ENCODE data around the gene IQSEC1. TPM values are rescaled to one million over a fixed set of nuclear protein-coding genes. Genes with fewer than 3 reads are reported as not detected.
A peak's percentile ranks its signal among the peaks of the same experiment; 100 is the strongest.

The IQSEC1 gene
- total and polyA plus RNA-seq, 2 experiments from 2014 or later, result 8.0 to 51.9 TPM

DNA sequence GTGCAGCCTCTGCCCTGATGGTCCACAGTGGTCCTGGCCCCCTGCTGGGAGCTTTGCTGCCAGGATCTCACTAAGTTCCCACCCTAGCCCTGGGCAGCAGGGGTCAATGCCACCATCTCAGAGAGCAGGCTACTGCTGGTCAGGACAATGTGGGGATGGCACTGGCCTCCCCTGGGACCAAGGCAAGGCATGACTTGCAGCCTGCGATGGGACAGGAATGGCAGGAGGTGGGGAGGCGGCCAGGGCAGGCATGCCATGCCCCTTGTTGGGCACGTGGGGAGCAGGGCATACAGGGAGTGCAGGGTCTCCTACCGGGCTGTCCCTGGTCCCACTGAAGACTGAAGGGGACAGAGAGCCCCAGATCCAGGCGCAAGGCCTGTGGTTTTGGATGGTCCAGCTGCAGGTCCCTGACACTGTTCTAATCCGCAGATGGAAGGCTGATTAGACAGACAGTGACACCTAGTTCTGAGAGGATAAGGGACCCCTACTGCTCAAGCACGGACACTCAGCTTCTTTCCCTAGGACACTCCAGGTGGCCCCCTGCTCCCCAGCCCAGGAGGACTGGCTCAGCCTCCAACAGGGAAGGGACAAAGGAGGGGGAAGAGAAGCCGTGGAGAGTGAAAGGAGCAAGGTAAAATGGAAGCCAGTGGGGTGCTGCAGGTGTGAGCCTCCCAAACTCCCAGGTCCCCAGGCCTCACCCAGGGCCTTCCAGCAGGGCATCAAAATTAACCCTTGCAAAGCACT is 162.7 kb downstream of the IQSEC1 start:
- H3K27ac Mint-ChIP-seq, result no peak overlapping the region
- H3K27me3 Mint-ChIP-seq (ENCODE audit: insufficient read depth, low read depth, poor library complexity), result peaks cover 13% of the 10 kb centered on the region

More for the DNA sequence above, 162.7 kb downstream of the IQSEC1 start:
- Histone ChIP-seq H3K4me1 (ENCODE audit: insufficient read depth) (no peaks in the 10 kb centered on the region), H3K79me2 (replicated peaks; ENCODE audit: insufficient read depth) (no peaks in the 10 kb centered on the region), H4K20me1 (replicated peaks; ENCODE audit: insufficient read depth) (no peaks in the 10 kb centered on the region), H3K27me3 (ENCODE audit: insufficient read depth) (no peaks in the 10 kb centered on the region), H3K9me2 (ENCODE audit: insufficient read depth) (no peaks in the 10 kb centered on the region), H3K36me3 (ENCODE audit: insufficient read depth) (no peaks in the 10 kb centered on the region; the same call in 1 of the 2 replicates), H3K27ac (ENCODE audit: low read depth) (no peak overlapping the region), H3K4me2 (no peak overlapping the region), H3K4me3 (no peak overlapping the region), H3F3A (replicated peaks; ENCODE audit: low read depth) (no peaks in the 10 kb centered on the region), H2AFZ (no peak overlapping the region)
- Mint-ChIP-seq H3K4me1 (0 out of 3 replicates have a peak, but pooled peaks cover 2% of the 10 kb centered on the region), H3K36me3 (ENCODE audit: low read depth) (peaks cover 41% of the 10 kb centered on the region), H3K9me3 (no peaks in the 10 kb centered on the region), H3K4me3 (no peak overlapping the region)
- no peak for DNase-seq (ENCODE audit: low spot score)
- TF ChIP-seq NANOG (IDR thresholded peaks at IDR 0.05; ENCODE audit: borderline replicate concordance) (no peak), JUNB (IDR thresholded peaks at IDR 0.05; ENCODE audit: unreplicated experiment) (no peak), STAT1 (IDR thresholded peaks at IDR 0.05; ENCODE audit: unreplicated experiment) (no peak), EZH2 (IDR thresholded peaks at IDR 0.05; ENCODE audit: low read depth, unreplicated experiment) (no peak)
- TF ChIP-seq, protein P1, sequence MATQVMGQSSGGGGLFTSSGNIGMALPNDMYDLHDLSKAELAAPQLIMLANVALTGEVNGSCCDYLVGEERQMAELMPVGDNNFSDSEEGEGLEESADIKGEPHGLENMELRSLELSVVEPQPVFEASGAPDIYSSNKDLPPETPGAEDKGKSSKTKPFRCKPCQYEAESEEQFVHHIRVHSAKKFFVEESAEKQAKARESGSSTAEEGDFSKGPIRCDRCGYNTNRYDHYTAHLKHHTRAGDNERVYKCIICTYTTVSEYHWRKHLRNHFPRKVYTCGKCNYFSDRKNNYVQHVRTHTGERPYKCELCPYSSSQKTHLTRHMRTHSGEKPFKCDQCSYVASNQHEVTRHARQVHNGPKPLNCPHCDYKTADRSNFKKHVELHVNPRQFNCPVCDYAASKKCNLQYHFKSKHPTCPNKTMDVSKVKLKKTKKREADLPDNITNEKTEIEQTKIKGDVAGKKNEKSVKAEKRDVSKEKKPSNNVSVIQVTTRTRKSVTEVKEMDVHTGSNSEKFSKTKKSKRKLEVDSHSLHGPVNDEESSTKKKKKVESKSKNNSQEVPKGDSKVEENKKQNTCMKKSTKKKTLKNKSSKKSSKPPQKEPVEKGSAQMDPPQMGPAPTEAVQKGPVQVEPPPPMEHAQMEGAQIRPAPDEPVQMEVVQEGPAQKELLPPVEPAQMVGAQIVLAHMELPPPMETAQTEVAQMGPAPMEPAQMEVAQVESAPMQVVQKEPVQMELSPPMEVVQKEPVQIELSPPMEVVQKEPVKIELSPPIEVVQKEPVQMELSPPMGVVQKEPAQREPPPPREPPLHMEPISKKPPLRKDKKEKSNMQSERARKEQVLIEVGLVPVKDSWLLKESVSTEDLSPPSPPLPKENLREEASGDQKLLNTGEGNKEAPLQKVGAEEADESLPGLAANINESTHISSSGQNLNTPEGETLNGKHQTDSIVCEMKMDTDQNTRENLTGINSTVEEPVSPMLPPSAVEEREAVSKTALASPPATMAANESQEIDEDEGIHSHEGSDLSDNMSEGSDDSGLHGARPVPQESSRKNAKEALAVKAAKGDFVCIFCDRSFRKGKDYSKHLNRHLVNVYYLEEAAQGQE (IDR thresholded peaks at IDR 0.05; ENCODE audit: unreplicated experiment), result no peak
- TF ChIP-seq, protein P2, sequence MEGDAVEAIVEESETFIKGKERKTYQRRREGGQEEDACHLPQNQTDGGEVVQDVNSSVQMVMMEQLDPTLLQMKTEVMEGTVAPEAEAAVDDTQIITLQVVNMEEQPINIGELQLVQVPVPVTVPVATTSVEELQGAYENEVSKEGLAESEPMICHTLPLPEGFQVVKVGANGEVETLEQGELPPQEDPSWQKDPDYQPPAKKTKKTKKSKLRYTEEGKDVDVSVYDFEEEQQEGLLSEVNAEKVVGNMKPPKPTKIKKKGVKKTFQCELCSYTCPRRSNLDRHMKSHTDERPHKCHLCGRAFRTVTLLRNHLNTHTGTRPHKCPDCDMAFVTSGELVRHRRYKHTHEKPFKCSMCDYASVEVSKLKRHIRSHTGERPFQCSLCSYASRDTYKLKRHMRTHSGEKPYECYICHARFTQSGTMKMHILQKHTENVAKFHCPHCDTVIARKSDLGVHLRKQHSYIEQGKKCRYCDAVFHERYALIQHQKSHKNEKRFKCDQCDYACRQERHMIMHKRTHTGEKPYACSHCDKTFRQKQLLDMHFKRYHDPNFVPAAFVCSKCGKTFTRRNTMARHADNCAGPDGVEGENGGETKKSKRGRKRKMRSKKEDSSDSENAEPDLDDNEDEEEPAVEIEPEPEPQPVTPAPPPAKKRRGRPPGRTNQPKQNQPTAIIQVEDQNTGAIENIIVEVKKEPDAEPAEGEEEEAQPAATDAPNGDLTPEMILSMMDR (conservative IDR thresholded peaks at IDR 0.05; ENCODE audit: low read depth in 2 of 2), result no peak
- TF ChIP-seq, protein P3, sequence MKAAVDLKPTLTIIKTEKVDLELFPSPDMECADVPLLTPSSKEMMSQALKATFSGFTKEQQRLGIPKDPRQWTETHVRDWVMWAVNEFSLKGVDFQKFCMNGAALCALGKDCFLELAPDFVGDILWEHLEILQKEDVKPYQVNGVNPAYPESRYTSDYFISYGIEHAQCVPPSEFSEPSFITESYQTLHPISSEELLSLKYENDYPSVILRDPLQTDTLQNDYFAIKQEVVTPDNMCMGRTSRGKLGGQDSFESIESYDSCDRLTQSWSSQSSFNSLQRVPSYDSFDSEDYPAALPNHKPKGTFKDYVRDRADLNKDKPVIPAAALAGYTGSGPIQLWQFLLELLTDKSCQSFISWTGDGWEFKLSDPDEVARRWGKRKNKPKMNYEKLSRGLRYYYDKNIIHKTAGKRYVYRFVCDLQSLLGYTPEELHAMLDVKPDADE (IDR thresholded peaks at IDR 0.05), result no peak
- ATAC-seq, result 0 out of 3 replicates have a peak, but pooled peaks have one; percentile 17
